Measurements from ENCODE around the gene NR2E3.

DNA sequence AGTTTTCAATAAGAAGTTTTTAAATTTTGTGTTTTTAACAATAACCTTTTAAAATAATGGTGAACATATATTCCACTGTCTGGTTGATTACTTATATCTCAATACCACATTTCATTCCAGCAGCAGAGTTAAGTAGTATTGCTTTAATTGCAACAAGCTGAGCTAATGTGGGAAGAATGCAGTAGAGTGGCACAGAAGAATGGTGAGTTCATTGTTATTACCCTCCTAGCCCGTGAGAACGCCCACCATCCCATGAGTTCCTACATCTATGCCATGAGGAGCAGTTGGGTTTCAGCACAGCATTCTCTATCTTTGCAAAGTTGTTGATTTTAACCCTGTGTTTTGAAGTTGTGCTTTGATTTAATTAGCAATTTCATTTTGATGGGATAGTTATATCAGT, 17.8 kb upstream of the NR2E3 start:
- TF ChIP-seq, protein P1, sequence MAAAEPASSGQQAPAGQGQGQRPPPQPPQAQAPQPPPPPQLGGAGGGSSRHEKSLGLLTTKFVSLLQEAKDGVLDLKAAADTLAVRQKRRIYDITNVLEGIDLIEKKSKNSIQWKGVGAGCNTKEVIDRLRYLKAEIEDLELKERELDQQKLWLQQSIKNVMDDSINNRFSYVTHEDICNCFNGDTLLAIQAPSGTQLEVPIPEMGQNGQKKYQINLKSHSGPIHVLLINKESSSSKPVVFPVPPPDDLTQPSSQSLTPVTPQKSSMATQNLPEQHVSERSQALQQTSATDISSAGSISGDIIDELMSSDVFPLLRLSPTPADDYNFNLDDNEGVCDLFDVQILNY (CRISPR knock-in tag; conservative IDR thresholded peaks at IDR 0.05), result no peak
- no peak for TF ChIP-seq MEIS2 (CRISPR knock-in tag; IDR thresholded peaks at IDR 0.05)
- TF ChIP-seq, protein P2, sequence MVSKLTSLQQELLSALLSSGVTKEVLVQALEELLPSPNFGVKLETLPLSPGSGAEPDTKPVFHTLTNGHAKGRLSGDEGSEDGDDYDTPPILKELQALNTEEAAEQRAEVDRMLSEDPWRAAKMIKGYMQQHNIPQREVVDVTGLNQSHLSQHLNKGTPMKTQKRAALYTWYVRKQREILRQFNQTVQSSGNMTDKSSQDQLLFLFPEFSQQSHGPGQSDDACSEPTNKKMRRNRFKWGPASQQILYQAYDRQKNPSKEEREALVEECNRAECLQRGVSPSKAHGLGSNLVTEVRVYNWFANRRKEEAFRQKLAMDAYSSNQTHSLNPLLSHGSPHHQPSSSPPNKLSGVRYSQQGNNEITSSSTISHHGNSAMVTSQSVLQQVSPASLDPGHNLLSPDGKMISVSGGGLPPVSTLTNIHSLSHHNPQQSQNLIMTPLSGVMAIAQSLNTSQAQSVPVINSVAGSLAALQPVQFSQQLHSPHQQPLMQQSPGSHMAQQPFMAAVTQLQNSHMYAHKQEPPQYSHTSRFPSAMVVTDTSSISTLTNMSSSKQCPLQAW (CRISPR knock-in tag; IDR thresholded peaks at IDR 0.05), result no peak
- TF ChIP-seq JUND (CRISPR knock-in tag; IDR thresholded peaks at IDR 0.05), result no peak
- TF ChIP-seq, protein P3, sequence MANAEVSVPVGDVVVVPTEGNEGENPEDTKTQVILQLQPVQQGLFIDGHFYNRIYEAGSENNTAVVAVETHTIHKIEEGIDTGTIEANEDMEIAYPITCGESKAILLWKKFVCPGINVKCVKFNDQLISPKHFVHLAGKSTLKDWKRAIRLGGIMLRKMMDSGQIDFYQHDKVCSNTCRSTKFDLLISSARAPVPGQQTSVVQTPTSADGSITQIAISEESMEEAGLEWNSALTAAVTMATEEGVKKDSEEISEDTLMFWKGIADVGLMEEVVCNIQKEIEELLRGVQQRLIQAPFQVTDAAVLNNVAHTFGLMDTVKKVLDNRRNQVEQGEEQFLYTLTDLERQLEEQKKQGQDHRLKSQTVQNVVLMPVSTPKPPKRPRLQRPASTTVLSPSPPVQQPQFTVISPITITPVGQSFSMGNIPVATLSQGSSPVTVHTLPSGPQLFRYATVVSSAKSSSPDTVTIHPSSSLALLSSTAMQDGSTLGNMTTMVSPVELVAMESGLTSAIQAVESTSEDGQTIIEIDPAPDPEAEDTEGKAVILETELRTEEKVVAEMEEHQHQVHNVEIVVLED (CRISPR knock-in tag; IDR thresholded peaks at IDR 0.05; ENCODE audit: borderline replicate concordance), result no peak
- no peak for TF ChIP-seq CTCF (CRISPR knock-in tag; IDR thresholded peaks at IDR 0.05)
- TF ChIP-seq, protein P4, sequence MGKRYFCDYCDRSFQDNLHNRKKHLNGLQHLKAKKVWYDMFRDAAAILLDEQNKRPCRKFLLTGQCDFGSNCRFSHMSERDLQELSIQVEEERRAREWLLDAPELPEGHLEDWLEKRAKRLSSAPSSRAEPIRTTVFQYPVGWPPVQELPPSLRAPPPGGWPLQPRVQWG (CRISPR knock-in tag; IDR thresholded peaks at IDR 0.05; ENCODE audit: borderline replicate concordance, low read depth), result no peak
- TF ChIP-seq HDAC2 (CRISPR knock-in tag; IDR thresholded peaks at IDR 0.05), result no peak
- TF ChIP-seq, protein P5, sequence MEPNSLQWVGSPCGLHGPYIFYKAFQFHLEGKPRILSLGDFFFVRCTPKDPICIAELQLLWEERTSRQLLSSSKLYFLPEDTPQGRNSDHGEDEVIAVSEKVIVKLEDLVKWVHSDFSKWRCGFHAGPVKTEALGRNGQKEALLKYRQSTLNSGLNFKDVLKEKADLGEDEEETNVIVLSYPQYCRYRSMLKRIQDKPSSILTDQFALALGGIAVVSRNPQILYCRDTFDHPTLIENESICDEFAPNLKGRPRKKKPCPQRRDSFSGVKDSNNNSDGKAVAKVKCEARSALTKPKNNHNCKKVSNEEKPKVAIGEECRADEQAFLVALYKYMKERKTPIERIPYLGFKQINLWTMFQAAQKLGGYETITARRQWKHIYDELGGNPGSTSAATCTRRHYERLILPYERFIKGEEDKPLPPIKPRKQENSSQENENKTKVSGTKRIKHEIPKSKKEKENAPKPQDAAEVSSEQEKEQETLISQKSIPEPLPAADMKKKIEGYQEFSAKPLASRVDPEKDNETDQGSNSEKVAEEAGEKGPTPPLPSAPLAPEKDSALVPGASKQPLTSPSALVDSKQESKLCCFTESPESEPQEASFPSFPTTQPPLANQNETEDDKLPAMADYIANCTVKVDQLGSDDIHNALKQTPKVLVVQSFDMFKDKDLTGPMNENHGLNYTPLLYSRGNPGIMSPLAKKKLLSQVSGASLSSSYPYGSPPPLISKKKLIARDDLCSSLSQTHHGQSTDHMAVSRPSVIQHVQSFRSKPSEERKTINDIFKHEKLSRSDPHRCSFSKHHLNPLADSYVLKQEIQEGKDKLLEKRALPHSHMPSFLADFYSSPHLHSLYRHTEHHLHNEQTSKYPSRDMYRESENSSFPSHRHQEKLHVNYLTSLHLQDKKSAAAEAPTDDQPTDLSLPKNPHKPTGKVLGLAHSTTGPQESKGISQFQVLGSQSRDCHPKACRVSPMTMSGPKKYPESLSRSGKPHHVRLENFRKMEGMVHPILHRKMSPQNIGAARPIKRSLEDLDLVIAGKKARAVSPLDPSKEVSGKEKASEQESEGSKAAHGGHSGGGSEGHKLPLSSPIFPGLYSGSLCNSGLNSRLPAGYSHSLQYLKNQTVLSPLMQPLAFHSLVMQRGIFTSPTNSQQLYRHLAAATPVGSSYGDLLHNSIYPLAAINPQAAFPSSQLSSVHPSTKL (CRISPR knock-in tag; IDR thresholded peaks at IDR 0.05), result no peak

All from HepG2 (cell line).